ENCODE measurements around the gene GPR150.
"Not testable (repeated sequence)": the region's sequence is repeated elsewhere in the genome, so short reads cannot be mapped to it uniquely, and the experiment has no call there.

Gene GPR150

GRCh38 chr5:95634081-95634480 is 14.2 kb downstream of the GPR150 start:
- peaks cover 4% of the 10 kb centered on the region for H3K9me3 ChIP-seq (ENCODE audit: control insufficient read depth, insufficient read depth, low read length)
- H3K9ac ChIP-seq (ENCODE audit: low read depth, low read length), result no peak overlapping the region
- H3K27ac ChIP-seq (ENCODE audit: low read depth, low read length), result no peak overlapping the region
- no peaks in the 10 kb centered on the region for H3K4me1 ChIP-seq (ENCODE audit: control insufficient read depth, insufficient read depth, low read length)
- H3K27me3 ChIP-seq (ENCODE audit: control insufficient read depth, insufficient read depth, low read length), result no peaks in the 10 kb centered on the region
- no peaks in the 10 kb centered on the region for H3K36me3 ChIP-seq (ENCODE audit: control insufficient read depth, insufficient read depth, low read length)
- no peak overlapping the region for H3K4me3 ChIP-seq (ENCODE audit: low read depth, low read length)

GRCh38 chr5:95638632-95639031 is 18.7 kb downstream of the GPR150 start:
- Histone ChIP-seq H3K9me3 (ENCODE audit: control insufficient read depth, insufficient read depth, low read length) (no peaks in the 10 kb centered on the region), H3K36me3 (ENCODE audit: control insufficient read depth, insufficient read depth, low read length) (no peaks in the 10 kb centered on the region), H3K4me1 (ENCODE audit: control insufficient read depth, insufficient read depth, low read length) (no peaks in the 10 kb centered on the region), H3K4me3 (ENCODE audit: low read depth, low read length) (no peak overlapping the region), H3K27ac (ENCODE audit: low read depth, low read length) (no peak overlapping the region), H3K27me3 (ENCODE audit: control insufficient read depth, insufficient read depth, low read length) (no peaks in the 10 kb centered on the region), H3K9ac (ENCODE audit: low read depth, low read length) (no peak overlapping the region)

- H3K4me1 ChIP-seq (ENCODE audit: control insufficient read depth, insufficient read depth, low read length), result no peaks in the 10 kb centered on the region
- no peaks in the 10 kb centered on the region for H3K9me3 ChIP-seq (ENCODE audit: control insufficient read depth, insufficient read depth, low read length)
- no peak overlapping the region for H3K4me3 ChIP-seq (ENCODE audit: low read depth, low read length)
- no peaks in the 10 kb centered on the region for H3K27me3 ChIP-seq (ENCODE audit: control insufficient read depth, insufficient read depth, low read length)
- H3K9ac ChIP-seq (ENCODE audit: low read depth, low read length), result no peak overlapping the region
- H3K27ac ChIP-seq (ENCODE audit: low read depth, low read length), result no peak overlapping the region
- no peaks in the 10 kb centered on the region for H3K36me3 ChIP-seq (ENCODE audit: control insufficient read depth, insufficient read depth, low read length)
Observed at GRCh38 chr5:95641741-95642220, 21.9 kb downstream of the GPR150 start.

GRCh38 chr5:95643152-95643551 is 23.3 kb downstream of the GPR150 start:
- H3K4me3 ChIP-seq (ENCODE audit: low read depth, low read length), result no peak overlapping the region
- no peaks in the 10 kb centered on the region for H3K27me3 ChIP-seq (ENCODE audit: control insufficient read depth, insufficient read depth, low read length)
- no peaks in the 10 kb centered on the region for H3K36me3 ChIP-seq (ENCODE audit: control insufficient read depth, insufficient read depth, low read length)
- H3K9me3 ChIP-seq (ENCODE audit: control insufficient read depth, insufficient read depth, low read length), result no peaks in the 10 kb centered on the region
- H3K4me1 ChIP-seq (ENCODE audit: control insufficient read depth, insufficient read depth, low read length), result peaks cover 3% of the 10 kb centered on the region; the same call in 1 of the 2 replicates
- no peak overlapping the region for H3K27ac ChIP-seq (ENCODE audit: low read depth, low read length)
- no peak overlapping the region for H3K9ac ChIP-seq (ENCODE audit: low read depth, low read length)

- H3K9ac ChIP-seq (ENCODE audit: low read depth, low read length), result no peak overlapping the region
- H3K27ac ChIP-seq (ENCODE audit: low read depth, low read length), result no peak overlapping the region
- peaks cover 3% of the 10 kb centered on the region; the same call in 1 of the 2 replicates for H3K4me1 ChIP-seq (ENCODE audit: control insufficient read depth, insufficient read depth, low read length)
- no peak overlapping the region for H3K4me3 ChIP-seq (ENCODE audit: low read depth, low read length)
- no peaks in the 10 kb centered on the region for H3K36me3 ChIP-seq (ENCODE audit: control insufficient read depth, insufficient read depth, low read length)
- H3K27me3 ChIP-seq (ENCODE audit: control insufficient read depth, insufficient read depth, low read length), result no peaks in the 10 kb centered on the region
- no peaks in the 10 kb centered on the region for H3K9me3 ChIP-seq (ENCODE audit: control insufficient read depth, insufficient read depth, low read length)
Observed at GRCh38 chr5:95644351-95645042, 24.6 kb downstream of the GPR150 start.

- H3K36me3 ChIP-seq (ENCODE audit: control insufficient read depth, insufficient read depth, low read length); H3K4me1 ChIP-seq (ENCODE audit: control insufficient read depth, insufficient read depth, low read length); H3K27me3 ChIP-seq (ENCODE audit: control insufficient read depth, insufficient read depth, low read length); H3K9me3 ChIP-seq (ENCODE audit: control insufficient read depth, insufficient read depth, low read length); H3K27ac ChIP-seq (ENCODE audit: low read depth, low read length); H3K4me3 ChIP-seq (ENCODE audit: low read depth, low read length); H3K9ac ChIP-seq (ENCODE audit: low read depth, low read length): not testable (repeated sequence)
Observed at GRCh38 chr5:95646226-95646568, 26.3 kb downstream of the GPR150 start.

- peak within 1 kb of the TSS; percentile 82 for H3K27ac ChIP-seq (ENCODE audit: low read depth, low read length)
- peak within 1 kb of the TSS; percentile 58 for H3K9ac ChIP-seq (ENCODE audit: low read depth, low read length)
- no peaks in the 10 kb centered on the region for H3K36me3 ChIP-seq (ENCODE audit: control insufficient read depth, insufficient read depth, low read length)
- no peaks in the 10 kb centered on the region for H3K27me3 ChIP-seq (ENCODE audit: control insufficient read depth, insufficient read depth, low read length)
- H3K4me1 ChIP-seq (ENCODE audit: control insufficient read depth, insufficient read depth, low read length), result peaks cover 3% of the 10 kb centered on the region; the same call in 1 of the 2 replicates
- no peaks in the 10 kb centered on the region for H3K9me3 ChIP-seq (ENCODE audit: control insufficient read depth, insufficient read depth, low read length)
- H3K4me3 ChIP-seq (ENCODE audit: low read depth, low read length), result peak within 1 kb of the TSS; percentile 67
Observed at GRCh38 chr5:95646569-95647431, 26.9 kb downstream of the GPR150 start, which contains the start of gene RFESD. Gene RFESD (plus strand): TSS chr5:95646777. CDS start chr5:95652272, 5,495 bp downstream.

GRCh38 chr5:95647886-95648860 is 28.3 kb downstream of the GPR150 start:
- Histone ChIP-seq H3K4me3 (ENCODE audit: low read depth, low read length) (no peak overlapping the region), H3K36me3 (ENCODE audit: control insufficient read depth, insufficient read depth, low read length) (no peaks in the 10 kb centered on the region), H3K9me3 (ENCODE audit: control insufficient read depth, insufficient read depth, low read length) (no peaks in the 10 kb centered on the region), H3K27me3 (ENCODE audit: control insufficient read depth, insufficient read depth, low read length) (no peaks in the 10 kb centered on the region), H3K27ac (ENCODE audit: low read depth, low read length) (no peak overlapping the region), H3K9ac (ENCODE audit: low read depth, low read length) (no peak overlapping the region), H3K4me1 (ENCODE audit: control insufficient read depth, insufficient read depth, low read length) (peaks cover 3% of the 10 kb centered on the region; the same call in 1 of the 2 replicates)

GRCh38 chr5:95649274-95649673 is 29.4 kb downstream of the GPR150 start:
- peaks cover 3% of the 10 kb centered on the region; the same call in 1 of the 2 replicates for H3K4me1 ChIP-seq (ENCODE audit: control insufficient read depth, insufficient read depth, low read length)
- no peaks in the 10 kb centered on the region for H3K27me3 ChIP-seq (ENCODE audit: control insufficient read depth, insufficient read depth, low read length)
- H3K9ac ChIP-seq (ENCODE audit: low read depth, low read length), result no peak overlapping the region
- H3K27ac ChIP-seq (ENCODE audit: low read depth, low read length), result no peak overlapping the region
- H3K9me3 ChIP-seq (ENCODE audit: control insufficient read depth, insufficient read depth, low read length), result no peaks in the 10 kb centered on the region
- H3K4me3 ChIP-seq (ENCODE audit: low read depth, low read length), result no peak overlapping the region
- H3K36me3 ChIP-seq (ENCODE audit: control insufficient read depth, insufficient read depth, low read length), result no peaks in the 10 kb centered on the region

- H3K27ac ChIP-seq (ENCODE audit: low read depth, low read length), result no peak overlapping the region
- no peaks in the 10 kb centered on the region for H3K9me3 ChIP-seq (ENCODE audit: control insufficient read depth, insufficient read depth, low read length)
- peaks cover 3% of the 10 kb centered on the region; the same call in 1 of the 2 replicates for H3K4me1 ChIP-seq (ENCODE audit: control insufficient read depth, insufficient read depth, low read length)
- no peaks in the 10 kb centered on the region for H3K36me3 ChIP-seq (ENCODE audit: control insufficient read depth, insufficient read depth, low read length)
- no peak overlapping the region for H3K9ac ChIP-seq (ENCODE audit: low read depth, low read length)
- H3K4me3 ChIP-seq (ENCODE audit: low read depth, low read length), result no peak overlapping the region
- H3K27me3 ChIP-seq (ENCODE audit: control insufficient read depth, insufficient read depth, low read length), result no peaks in the 10 kb centered on the region
Observed at GRCh38 chr5:95649842-95650620, 30.1 kb downstream of the GPR150 start.

Data from HUES48 (cell line).